Chondrocyte (in vitro differentiated cells): ENCODE data around the gene GAS2L1. TPM values are rescaled to one million over a fixed set of nuclear protein-coding genes. Genes with fewer than 3 reads are reported as not detected.

Source experiments
- DNase-seq: peaks from one replicate; pipeline ENCODE4 v3.0.0; 2021; ENCODE audit warnings: mixed read lengths, low spot score
- H3K27ac Mint-ChIP-seq: one replicate; pipeline ENCODE4 v1.8.0; 2021; ENCODE audit warnings: mild to moderate bottlenecking, moderate library complexity, mixed read lengths; ENCODE audit not compliant: unreplicated experiment
- H3K27me3 Mint-ChIP-seq: 2 replicates; pipeline ENCODE4 v1.8.0; 2021; ENCODE audit warnings: low read depth, mixed read lengths
- H3K36me3 Mint-ChIP-seq: 2 replicates; pipeline ENCODE4 v1.8.0; 2021; ENCODE audit warnings: low read depth, mixed read lengths
- H3K4me1 Mint-ChIP-seq: 2 replicates; pipeline ENCODE4 v1.8.0; 2021; ENCODE audit warnings: low read depth, mild to moderate bottlenecking, mixed read lengths
- H3K4me3 Mint-ChIP-seq: one replicate; pipeline ENCODE4 v1.8.0; 2021; ENCODE audit warnings: mild to moderate bottlenecking, moderate library complexity, mixed read lengths; ENCODE audit not compliant: unreplicated experiment
- H3K9me3 Mint-ChIP-seq: 2 replicates; pipeline ENCODE4 v1.8.0; 2021; ENCODE audit warnings: low read depth, mixed read lengths
- CTCF ChIP-seq: fragments of 200-600 bp; sonication (generic); IDR thresholded peaks from 2 replicates; pipeline ENCODE4 v1.5.0; 2021; ENCODE audit warnings: antibody characterized with exemption, mild to moderate bottlenecking, moderate library complexity
- total RNA-seq: library from RNA; stranded (reverse); gene quantifications from 3 replicates; pipeline ENCODE4 v1.2.1, GENCODE V29; 2021

Gene GAS2L1
- total RNA-seq, 1 donor from 2014 or later = 34.5 TPM

GRCh38 chr22:29269731-29270474, 36.5 kb upstream of the GAS2L1 start:
- Mint-ChIP-seq H3K36me3 (peaks cover 26% of the 10 kb centered on the region), H3K27ac (peak overlapping the region; percentile 95)
- DNase-seq = no peak

GRCh38 chr22:29270475-29271271, 35.8 kb upstream of the GAS2L1 start:
- Mint-ChIP-seq H3K27ac (peak overlapping the region; percentile 85), H3K4me1 (peaks cover 71% of the 10 kb centered on the region), H3K9me3 (no peaks in the 10 kb centered on the region), H3K4me3 (peak overlapping the region; percentile 88), H3K27me3 (no peaks in the 10 kb centered on the region), H3K36me3 (peaks cover 26% of the 10 kb centered on the region)
- TF ChIP-seq CTCF = no peak
- DNase-seq = no peak

More at GRCh38 chr22:29269731-29270474, 36.5 kb upstream of the GAS2L1 start:
- Mint-ChIP-seq H3K4me1 (peaks cover 66% of the 10 kb centered on the region), H3K4me3 (peak overlapping the region; percentile 88), H3K9me3 (no peaks in the 10 kb centered on the region), H3K27me3 (no peaks in the 10 kb centered on the region)
- no peak for TF ChIP-seq CTCF

GRCh38 chr22:29272624-29273023, 33.8 kb upstream of the GAS2L1 start:
- no peak overlapping the region for H3K4me3 Mint-ChIP-seq
- H3K36me3 Mint-ChIP-seq = peaks cover 39% of the 10 kb centered on the region

GRCh38 chr22:29275167-29275566, 31.3 kb upstream of the GAS2L1 start:
- peaks cover 63% of the 10 kb centered on the region for H3K4me1 Mint-ChIP-seq
- TF ChIP-seq CTCF = no peak
- no peak for DNase-seq
- no peak overlapping the region for H3K4me3 Mint-ChIP-seq
- H3K9me3 Mint-ChIP-seq = no peaks in the 10 kb centered on the region
- H3K27me3 Mint-ChIP-seq = no peaks in the 10 kb centered on the region
- peak overlapping the region; percentile 6 for H3K27ac Mint-ChIP-seq
- peaks cover 44% of the 10 kb centered on the region for H3K36me3 Mint-ChIP-seq

More at GRCh38 chr22:29272624-29273023, 33.8 kb upstream of the GAS2L1 start:
- Mint-ChIP-seq H3K27me3 (no peaks in the 10 kb centered on the region), H3K4me1 (peaks cover 69% of the 10 kb centered on the region), H3K27ac (no peak overlapping the region), H3K9me3 (no peaks in the 10 kb centered on the region)
- no peak for TF ChIP-seq CTCF
- DNase-seq = no peak

- no peak for TF ChIP-seq CTCF
- Mint-ChIP-seq H3K27ac (peak overlapping the region; percentile 63), H3K9me3 (no peaks in the 10 kb centered on the region), H3K36me3 (peaks cover 43% of the 10 kb centered on the region), H3K4me3 (no peak overlapping the region), H3K4me1 (peaks cover 55% of the 10 kb centered on the region), H3K27me3 (no peaks in the 10 kb centered on the region)
- DNase-seq = no peak
Observed at GRCh38 chr22:29275819-29276565, 30.5 kb upstream of the GAS2L1 start.
